Effector CD8-positive, alpha-beta T cell (primary cell): ENCODE results near the gene CHCHD3.
"Not testable (repeated sequence)": the region's sequence is repeated elsewhere in the genome, so short reads cannot be mapped to it uniquely, and the experiment has no call there.

ENCODE experiments used
- DNase-seq: peaks from one replicate; lab custom pipeline; 2025; lab: John Stamatoyannopoulos, UW

The CHCHD3 gene

DNA sequence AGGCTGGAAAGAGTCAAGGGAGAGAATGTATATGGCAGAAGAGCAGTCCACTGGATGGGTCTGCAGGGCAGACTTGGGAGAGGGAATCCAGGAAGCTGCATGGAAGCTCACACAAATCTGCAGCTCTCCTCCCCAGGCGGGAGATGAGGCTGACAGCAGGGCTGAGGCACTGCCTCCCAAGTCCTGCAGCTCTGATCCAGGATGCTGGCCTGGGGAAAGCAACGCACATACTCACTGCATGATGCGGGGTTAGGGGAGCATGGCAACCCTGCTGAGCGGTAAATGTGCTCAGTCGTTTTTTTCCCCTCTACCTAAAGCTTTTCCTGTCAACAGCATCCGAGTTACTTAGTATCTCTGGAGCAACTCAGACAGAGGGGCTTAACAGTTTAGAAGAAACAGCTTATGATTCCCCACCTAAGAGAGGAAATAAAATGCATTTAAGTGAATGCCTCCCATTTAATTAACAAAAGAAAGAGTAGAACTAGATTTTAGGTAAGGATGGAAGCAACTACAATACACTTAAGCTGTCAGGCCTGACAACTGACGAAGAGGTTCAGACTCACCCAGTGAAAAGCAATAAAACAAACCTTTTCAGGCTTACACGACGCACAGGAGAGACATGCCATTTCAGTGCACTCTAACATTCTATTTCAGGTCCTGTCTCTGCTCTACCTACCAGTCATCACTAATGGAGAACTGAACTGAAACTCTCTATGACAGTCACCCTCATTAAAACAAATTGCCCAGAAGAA lies 37.0 kb downstream of the CHCHD3 start:
- DNase-seq = no peak

DNA sequence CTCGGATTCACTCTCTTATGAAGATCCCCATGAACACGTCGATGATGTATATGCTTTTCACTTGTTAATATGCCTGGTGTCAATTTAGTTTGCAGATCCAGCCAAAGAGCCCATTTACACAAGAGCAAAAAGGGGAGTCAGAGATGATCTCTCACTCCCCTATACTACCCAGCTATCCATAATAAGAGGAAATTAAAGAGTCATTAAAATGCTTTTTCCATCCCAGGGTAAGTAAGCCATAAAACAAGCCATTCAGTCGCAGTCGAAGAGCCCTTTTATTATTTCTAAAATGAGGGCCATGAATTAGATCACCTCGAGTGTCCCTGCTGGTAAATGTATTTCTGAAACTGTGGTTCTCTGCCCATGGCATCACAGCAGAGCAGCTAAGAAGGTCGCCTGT lies 41.2 kb downstream of the CHCHD3 start:
- DNase-seq = no peak

DNA sequence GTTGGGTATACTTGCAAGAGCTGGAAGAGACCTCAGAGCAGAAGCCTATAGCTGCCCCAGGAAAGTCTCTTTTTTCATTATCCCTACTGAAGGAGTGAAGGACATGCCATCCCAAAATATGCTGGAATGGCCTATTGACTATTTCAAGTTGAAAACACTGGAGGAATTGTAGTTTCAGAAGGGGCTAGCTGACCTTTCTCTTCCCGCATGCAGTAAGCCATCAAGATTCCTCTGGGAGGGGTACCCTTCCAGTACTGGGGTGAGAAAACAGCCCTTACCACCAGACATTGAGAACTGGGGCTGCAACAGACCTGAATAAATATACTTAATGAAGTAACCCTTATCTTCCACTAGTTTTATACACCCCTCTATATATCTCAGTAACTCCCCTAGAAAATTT lies 41.7 kb downstream of the CHCHD3 start:
- no peak for DNase-seq

DNA sequence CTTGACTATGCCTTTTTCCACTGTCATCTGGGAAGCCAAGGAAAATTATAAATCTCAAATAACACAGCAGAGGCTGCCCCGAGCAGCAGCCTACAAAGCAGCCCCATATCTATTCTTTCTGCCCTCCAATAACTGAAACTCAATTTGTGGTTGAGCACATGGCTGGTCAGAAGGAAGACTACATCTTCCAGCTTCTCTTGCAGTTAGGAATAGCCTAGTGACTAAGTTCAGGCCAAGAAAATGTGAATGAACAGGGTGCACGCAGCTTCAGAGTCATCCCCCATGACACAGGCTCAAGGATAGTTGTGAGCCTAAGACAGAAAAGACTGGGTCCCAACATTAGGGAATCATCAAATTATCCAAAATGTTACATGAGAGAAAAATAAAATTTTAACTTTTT lies 42.3 kb downstream of the CHCHD3 start:
- no peak for DNase-seq

DNA sequence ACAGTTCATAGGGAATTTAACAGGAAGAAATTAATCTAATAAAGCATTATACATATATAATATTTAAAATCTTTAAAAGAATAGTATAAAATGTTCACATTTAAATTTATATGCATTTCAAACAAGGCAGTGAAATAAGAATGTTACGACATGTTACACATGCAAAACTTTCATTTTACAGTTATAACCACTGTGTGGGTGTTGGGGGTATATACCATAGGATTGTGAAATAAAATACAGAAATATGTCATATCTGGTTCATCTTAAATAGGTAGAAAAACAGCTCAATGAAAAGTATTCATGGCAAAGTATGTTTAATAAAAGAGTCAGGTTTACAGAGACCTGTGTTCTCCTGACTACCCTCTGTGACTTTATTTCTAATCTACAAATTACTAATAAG lies 45.6 kb downstream of the CHCHD3 start:
- no peak for DNase-seq

DNA sequence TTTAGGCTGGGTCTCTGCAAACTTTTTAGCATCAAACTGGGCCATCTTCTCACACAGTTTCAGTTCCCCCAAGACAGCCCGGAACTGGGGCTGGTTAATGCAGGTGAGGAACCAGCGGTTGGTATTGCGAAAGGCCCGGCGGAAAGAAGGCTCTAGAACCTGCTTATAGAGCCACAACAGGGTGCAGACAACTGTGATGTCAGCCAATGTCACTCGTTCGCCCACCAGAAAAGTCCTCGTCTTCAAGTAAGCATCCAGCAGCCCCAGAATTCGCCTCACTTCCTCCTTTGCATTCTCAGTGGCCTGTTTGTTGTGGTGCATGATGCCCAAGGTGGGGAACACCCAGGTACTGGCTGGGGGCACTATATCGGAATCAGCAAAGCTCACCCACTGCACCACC lies 46.6 kb downstream of the CHCHD3 start:
- not testable (repeated sequence) for DNase-seq

DNA sequence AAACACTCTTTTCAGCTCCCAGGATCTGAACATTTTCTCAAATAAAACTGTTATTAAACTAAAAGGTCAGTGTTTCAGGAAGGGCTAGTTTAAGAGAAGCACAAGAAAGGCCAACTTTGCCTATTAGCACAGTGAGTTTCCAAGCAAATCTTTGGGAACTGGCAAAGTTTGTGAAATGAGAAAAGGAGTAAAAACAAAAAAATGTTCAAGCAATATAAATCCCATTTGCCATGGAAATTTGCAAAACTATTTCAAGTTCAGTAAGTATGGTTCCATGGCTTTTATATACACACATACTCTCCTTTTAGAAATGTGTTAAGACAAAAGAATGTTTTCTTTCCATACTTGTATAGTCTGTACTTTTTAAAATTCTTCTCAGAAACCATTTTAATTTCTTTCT lies 51.5 kb downstream of the CHCHD3 start:
- no peak for DNase-seq

DNA sequence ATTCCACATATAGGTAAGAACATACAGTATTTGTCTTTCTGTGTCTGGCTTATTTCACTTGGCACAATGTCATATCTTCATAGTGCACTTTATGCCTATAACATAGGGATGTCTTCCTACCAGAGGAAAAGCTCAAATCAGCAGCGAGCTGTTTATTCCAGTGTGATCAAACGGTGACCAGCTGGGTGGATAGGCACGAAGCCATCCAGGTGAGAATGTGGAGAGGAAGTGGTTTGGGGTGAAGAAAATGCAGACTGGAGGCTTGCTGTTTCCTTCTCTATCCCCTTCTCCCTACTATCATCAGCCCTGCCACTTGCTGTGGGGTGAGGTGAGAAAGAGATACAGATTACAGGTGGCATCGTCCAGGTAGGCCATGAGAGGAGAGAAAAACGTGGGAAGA lies 52.4 kb downstream of the CHCHD3 start:
- DNase-seq = no peak

DNA sequence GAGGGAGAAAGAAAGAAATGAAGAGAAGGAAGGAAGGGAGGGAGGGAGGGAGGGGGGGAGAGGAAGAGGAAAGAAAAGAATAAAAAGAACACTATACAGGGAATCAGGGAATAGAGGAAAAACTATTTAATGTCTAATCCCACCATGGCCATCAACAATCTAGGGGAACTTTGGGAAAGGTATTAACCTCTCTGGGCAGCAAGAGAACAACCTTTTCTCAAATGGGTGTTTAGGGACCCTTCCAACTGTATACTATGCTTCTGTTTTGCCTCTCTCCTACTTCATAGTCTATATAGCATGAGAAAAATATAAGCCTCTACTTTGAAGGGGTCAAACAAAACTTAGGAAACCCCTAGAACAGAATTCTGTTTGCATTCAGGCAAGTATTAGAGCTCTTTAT lies 54.5 kb downstream of the CHCHD3 start:
- DNase-seq = no peak

DNA sequence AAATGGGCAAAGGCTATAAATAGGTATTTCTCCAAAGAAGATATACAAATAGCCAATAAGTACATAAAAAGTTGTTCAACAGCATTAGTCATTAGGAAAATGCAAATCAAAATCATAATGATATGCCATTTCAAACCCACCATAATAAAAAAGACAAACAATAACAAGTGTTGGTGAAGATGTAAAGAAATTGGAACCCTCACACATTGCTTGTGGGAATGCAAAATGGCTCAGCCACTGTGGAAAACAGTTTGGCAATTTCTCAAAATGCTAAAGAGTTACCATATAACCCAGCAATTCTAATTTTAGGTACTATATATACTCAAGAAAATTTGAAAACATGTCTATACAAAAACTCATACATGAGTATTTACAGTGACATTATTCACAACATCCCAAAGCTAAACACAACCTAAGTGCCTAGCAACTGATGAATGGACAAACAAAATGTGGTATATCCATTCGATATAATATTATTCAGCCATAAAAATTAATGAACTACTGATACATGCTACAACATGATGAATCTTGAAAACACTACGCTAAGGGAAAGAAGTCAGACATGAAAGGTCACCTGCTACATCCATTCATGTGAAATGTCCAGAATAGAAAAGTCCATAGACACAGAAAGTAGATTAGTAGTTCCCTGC lies 55.6 kb downstream of the CHCHD3 start:
- no peak for DNase-seq

- no peak for DNase-seq
Observed at GRCh38 chr7:133025056-133025455, 56.8 kb downstream of the CHCHD3 start.

DNA sequence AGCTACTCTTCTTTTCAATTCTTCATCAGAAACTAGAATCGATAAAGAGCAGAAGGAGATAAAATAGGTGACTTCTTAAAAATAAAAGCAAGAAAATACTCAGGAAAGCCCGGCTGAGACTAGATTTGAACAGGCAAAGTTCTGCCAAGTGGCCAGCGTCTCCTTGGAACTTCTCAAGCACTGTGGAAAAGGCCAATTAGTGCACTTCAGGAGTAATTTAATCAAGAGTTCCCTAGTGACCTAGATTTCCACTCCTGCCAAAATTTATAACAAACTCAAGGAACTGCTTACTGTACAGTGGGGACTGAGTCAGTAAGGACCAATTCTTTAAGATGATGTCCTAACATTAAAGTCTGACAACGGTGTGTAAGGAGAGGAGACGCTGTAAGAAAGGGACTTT lies 57.3 kb downstream of the CHCHD3 start:
- no peak for DNase-seq

GRCh38 chr7:133023370-133024071 lies 58.4 kb downstream of the CHCHD3 start:
- DNase-seq = no peak

DNA sequence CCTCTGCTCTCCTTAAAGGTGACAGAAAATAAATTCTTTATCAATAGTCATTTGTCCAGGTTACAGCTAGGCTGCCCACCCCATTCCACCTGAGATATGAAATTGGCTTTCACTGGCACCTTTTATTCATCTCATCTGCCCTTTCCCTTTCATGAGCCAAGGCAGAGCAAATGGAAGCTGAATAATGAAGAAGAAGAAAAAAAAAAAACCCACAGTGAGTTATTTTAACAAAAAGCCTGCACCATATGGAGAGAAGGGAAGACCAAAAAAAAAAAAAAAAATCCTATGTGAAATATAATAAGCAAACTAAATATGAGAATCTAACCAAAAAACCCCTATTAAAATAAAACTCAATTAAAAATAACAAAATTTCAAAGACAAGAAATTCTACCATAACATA lies 59.2 kb downstream of the CHCHD3 start:
- DNase-seq = no peak

DNA sequence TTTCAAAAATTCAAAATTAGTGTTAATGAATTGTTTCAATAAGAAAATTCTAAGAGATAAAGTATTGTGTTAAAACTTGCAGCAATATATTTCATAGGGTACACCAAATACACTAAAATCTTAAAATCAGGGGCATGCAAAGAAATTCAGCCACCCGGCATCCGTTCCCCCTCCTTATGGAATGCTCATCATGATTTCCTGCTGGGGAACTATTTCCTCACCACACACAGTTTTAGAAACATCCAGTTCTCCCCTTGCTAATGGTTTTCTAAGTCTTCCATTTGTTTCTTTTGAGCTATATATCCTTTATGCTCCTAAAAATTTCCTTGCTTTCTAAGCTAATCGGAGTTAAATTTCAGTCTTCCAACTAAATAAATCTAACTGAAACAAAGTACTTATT lies 60.7 kb downstream of the CHCHD3 start:
- no peak for DNase-seq

DNA sequence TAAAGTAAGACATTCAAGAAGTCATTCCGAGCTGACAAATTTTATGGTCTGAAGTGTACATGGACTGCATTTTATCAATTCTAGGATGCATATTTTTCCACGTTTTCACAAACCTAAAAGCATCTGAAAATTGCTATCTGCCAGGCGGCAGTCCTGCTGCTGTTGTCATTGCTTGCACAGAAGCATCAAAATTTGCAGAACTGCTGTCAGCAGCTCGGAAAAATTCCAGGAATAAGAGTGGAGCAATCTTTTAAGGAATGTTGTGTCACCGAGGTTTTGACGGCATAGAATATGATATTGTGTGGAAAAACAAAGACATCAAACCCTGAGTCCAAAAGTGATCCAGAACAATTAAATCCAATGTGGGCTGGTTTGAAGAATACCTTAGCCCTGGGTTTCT lies 61.4 kb downstream of the CHCHD3 start:
- DNase-seq = no peak

GRCh38 chr7:133019590-133019989 lies 62.3 kb downstream of the CHCHD3 start:
- no peak for DNase-seq

- DNase-seq = no peak
Observed at GRCh38 chr7:133016604-133017003, 65.3 kb downstream of the CHCHD3 start.

DNA sequence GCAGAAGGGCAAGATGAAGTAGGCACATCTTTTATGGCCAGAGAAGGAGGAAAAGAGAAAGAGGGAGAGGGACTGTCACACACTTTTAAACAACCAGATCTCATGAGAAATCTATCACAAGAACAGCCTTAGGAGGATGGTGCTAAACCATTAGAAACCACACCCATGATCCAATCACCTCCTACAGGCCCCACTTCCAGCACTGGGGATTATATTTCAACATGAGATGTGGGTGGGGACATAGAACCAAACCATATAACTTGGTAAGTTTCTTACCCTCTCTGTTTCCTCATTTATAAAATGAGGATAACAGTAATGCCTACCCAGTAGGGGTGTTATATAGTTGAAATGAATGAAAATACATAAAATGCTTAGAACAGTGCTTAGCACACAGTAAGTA lies 66.0 kb downstream of the CHCHD3 start:
- no peak for DNase-seq

DNA sequence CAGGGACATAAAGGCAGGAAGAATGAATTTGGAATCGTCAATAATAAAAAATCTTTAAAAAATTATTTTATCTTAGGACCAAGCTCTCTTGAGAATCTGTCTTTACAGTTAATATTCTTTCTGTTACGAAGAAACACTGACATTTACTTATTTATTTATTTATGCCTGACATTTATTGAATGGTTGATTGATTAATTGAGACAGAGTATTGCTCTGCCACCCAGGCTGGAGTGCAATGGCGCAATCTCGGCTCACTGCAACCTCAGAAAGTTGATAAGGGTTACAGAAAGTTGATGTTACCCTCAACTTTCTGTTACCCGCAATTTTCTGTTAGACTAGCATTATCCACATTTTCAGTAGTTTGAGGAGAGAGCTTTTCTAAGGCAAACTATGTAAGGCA lies 70.1 kb downstream of the CHCHD3 start:
- DNase-seq = no peak

GRCh38 chr7:133009426-133010252 lies 72.3 kb downstream of the CHCHD3 start:
- DNase-seq = no peak

DNA sequence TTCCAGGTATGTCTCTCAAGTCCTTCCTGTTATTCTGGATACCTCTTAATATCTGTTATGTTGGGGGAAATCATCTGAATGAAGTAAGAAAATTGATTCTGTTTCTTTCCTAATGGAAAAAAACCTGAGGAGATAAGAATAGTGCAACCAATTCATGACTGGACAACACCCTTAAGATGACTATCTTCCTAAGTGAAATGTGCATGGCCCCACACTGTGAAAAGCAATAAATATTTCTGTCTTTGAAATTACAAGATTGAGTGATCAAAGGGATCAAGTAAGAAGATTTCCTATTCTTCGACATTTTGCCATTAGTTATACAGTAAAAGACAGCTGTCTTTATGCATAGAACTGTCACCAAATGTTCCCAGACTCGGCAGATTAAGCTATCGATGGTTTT lies 73.9 kb downstream of the CHCHD3 start:
- no peak for DNase-seq
